HL-60/S4 (cell line): ENCODE results near the gene TBC1D5.
"Not testable (repeated sequence)": the region's sequence is repeated elsewhere in the genome, so short reads cannot be mapped to it uniquely, and the experiment has no call there.

Experiments
- in situ Hi-C: fragments of 300-500 bp; cut with MboI; formaldehyde crosslinking; loops from 2 replicates; pipeline ENCODE4 v1.14.3; 2022; ENCODE audit warnings: low sequenced_read_pairs

Gene TBC1D5

DNA sequence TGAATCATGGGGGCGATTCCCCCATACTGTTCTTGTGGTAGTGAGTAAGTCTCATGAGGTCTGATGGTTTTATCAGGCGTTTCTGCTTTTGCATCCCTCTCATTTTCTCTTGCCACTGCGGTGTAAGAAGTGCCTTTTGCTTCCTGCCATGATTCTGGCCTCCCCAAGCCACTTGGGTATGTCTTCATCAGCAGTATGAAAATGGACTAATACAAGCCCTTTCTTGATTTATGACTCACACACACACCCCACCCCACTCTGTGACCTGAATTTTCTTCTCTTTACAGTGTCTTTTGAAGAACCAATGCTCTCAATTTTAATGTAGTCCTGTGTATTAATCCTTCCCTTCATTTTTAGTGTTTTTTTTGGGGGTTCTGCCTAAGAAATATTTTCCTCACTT, 612.9 kb downstream of the TBC1D5 start:
- in situ Hi-C loops = no loop called here

- in situ Hi-C loops = not testable (repeated sequence)
Measured at GRCh38 chr3:17128671-17129070, 613.8 kb downstream of the TBC1D5 start.

GRCh38 chr3:17125738-17126442, 616.5 kb downstream of the TBC1D5 start:
- in situ Hi-C loops = no loop called here

GRCh38 chr3:17122758-17123157, 619.7 kb downstream of the TBC1D5 start:
- in situ Hi-C loops = no loop called here

DNA sequence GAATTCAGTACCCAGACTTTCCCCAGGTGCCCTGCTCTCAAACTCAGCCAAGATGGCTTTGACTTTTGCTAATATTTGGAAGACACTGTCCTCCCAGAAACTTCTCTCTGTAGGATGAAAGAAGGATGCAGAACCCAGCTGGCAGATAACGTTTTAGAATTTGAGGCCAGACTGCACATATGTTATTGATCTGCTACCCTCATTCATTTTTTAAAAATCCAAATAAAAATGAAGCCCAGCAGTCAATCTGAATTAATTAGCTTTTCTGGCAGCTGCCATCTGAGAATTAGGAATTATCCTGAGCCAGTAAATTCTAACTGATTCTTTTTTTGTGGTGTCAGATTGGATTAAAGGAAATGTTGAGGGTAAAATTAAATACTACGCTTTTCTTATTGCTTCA, 621.1 kb downstream of the TBC1D5 start:
- in situ Hi-C loops = no loop called here

DNA sequence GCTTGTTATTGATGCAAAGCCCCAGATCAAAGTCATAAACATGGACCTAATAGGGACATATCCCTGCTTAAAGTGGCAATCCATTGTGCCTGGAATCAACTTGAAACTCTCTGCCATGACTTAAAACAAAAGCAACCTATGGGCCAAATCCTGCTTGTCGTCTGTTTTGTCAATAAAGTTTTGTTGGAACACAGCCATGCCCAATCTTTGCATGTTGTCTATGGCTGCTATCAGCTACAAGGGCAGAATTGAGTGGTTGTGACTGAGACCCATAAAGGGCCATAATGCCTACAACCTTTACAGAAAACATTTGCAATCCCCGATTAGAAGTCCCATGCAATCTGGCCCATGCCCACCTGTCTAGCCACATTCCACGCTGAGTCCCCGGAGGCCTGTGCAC, 622.3 kb downstream of the TBC1D5 start:
- in situ Hi-C loops = no loop called here

- in situ Hi-C loops = no loop called here
Measured at GRCh38 chr3:17119201-17120072, 623.0 kb downstream of the TBC1D5 start.

DNA sequence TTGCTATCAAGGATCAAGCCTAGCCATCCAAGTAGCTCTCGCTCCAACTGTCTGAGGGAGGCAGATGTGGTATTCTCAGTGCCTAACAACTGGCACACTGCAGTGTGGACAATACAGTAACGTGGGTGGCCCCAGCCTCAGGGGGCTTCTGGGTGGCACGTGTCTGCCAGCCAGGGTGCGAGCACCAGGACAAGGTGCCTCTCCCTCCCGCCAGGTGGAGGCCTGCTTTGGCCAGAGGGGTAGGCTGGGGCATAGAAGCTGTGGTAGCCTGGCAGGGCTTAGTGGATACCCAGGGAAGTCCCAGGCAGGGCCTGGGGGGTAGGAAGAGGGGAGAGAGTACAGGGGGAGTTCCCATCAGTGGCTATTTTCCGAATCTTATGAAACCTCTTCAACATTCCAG, 623.7 kb downstream of the TBC1D5 start:
- in situ Hi-C loops = no loop called here

- in situ Hi-C loops = no loop called here
Measured at GRCh38 chr3:17116007-17116600, 626.3 kb downstream of the TBC1D5 start.

- in situ Hi-C loops = no loop called here
Measured at GRCh38 chr3:17115186-17115585, 627.2 kb downstream of the TBC1D5 start.

GRCh38 chr3:17111586-17111985, 630.8 kb downstream of the TBC1D5 start:
- in situ Hi-C loops = no loop called here

DNA sequence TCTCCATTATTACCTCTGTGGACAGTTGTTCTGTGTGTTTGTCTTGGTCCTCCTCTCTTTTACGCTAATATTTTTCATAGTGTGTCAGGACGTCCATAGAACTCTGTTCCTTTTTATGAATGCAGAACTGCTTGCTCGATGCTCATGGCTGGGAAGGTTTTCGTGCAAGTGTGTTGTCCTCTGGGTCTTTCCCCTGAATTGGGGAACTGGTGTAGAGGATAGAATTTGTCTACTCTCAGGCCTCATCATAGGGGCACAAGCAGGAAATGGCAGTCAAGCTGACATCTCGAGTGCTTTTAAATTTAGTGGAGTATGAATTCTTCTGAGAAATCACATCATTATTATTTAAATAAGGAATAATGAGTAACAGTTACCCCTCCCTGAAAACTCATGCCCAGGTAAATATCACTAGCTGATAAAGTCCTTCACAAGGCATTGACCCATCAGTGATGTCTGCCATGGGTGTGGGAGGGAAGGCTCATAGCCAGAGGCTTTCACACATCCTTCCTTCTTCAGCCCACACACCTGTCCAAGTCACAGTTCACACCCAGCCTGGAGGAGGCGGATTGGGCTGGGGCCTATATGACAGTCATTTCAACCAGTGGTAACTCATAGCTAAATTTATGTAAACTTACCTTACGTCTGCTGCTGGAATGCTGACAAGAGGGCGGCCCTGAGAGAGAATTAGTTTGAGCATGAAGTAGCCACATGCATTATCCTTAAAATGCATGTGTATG, 631.6 kb downstream of the TBC1D5 start:
- in situ Hi-C loops = no loop called here
